HepG2 (cell line): ENCODE measurements around the gene WNT5B. TPM values are rescaled to one million over a fixed set of nuclear protein-coding genes. Genes with fewer than 3 reads are reported as not detected.

ENCODE experiments used
- ARID4A ChIP-seq: sonication (generic); formaldehyde crosslinking; IDR thresholded peaks from 2 replicates; pipeline ENCODE4 v1.5.0; 2020; ENCODE audit warnings: mild to moderate bottlenecking, missing genetic modification reagents, borderline replicate concordance
- KDM5B ChIP-seq: sonication (generic); formaldehyde crosslinking; IDR thresholded peaks from 2 replicates; pipeline ENCODE4 v1.4.0; 2020; ENCODE audit warnings: missing genetic modification reagents, mild to moderate bottlenecking, borderline replicate concordance
- NONO ChIP-seq, 2 experiments: fragments of 450-650 bp in 1 of 2; sonication (generic) in 1 of 2; formaldehyde crosslinking in 1 of 2; IDR thresholded peaks in 1 of 2; conservative IDR thresholded peaks in 1 of 2; 2 replicates each; pipeline versions ENCODE4 v1.6.1 to v1.8.0; 2017 to 2022; ENCODE audit warnings: mild to moderate bottlenecking in 1 of 2, missing genetic modification reagents in 1 of 2, moderate library complexity in 1 of 2
- NR0B2 ChIP-seq: sonication (generic); formaldehyde crosslinking; IDR thresholded peaks from 2 replicates; pipeline ENCODE4 v1.4.0; 2020; ENCODE audit warnings: mild to moderate bottlenecking, missing genetic modification reagents
- TBX2 ChIP-seq: sonication (generic); formaldehyde crosslinking; IDR thresholded peaks from 2 replicates; pipeline ENCODE4 v1.5.0; 2020; ENCODE audit warnings: missing genetic modification reagents, mild to moderate bottlenecking, borderline replicate concordance
- ZNF318 ChIP-seq: sonication (generic); formaldehyde crosslinking; IDR thresholded peaks from 2 replicates; pipeline ENCODE4 v1.4.0; 2020; ENCODE audit warnings: mild to moderate bottlenecking, missing genetic modification reagents
- ZNF691 ChIP-seq: sonication (generic); formaldehyde crosslinking; IDR thresholded peaks from 2 replicates; pipeline ENCODE4 v1.4.0; 2020; ENCODE audit warnings: missing genetic modification reagents, low read depth, mild to moderate bottlenecking, borderline replicate concordance
- ZNF709 ChIP-seq: sonication (generic); formaldehyde crosslinking; IDR thresholded peaks from 2 replicates; pipeline ENCODE4 v1.5.0; 2020; ENCODE audit warnings: mild to moderate bottlenecking, missing genetic modification reagents
- ZSCAN31 ChIP-seq: sonication (generic); formaldehyde crosslinking; IDR thresholded peaks from 2 replicates; pipeline ENCODE4 v1.5.0; 2020; ENCODE audit warnings: low read depth, mild to moderate bottlenecking, missing genetic modification reagents
- polyA plus RNA-seq, 8 experiments: library from polyadenylated mRNA; depleted of rRNA in 3 of 8; stranded (reverse) in 7 of 8; unstranded in 1 of 8; fragments of >200 nt; fragmentation: Illumina TruSeq in 4 of 8; extraction: Trizol in 4 of 8; gene quantifications; 2 replicates each; pipeline versions ENCODE4 v1.2.1 to v1.2.3, GENCODE V29; 2011 to 2016; ENCODE audit warnings: low read depth in 4 of 8, missing spikeins in 1 of 8, mixed read lengths in 1 of 8; ENCODE audit not compliant: insufficient read depth in 1 of 8
- total RNA-seq, 5 experiments: library from RNA; depleted of rRNA; stranded (reverse); fragments of >200 nt; fragmentation: Illumina TruSeq; extraction: Trizol; gene quantifications; 2 replicates each; pipeline ENCODE4 v1.2.3, GENCODE V29; 2016; ENCODE audit warnings: low read depth in 1 of 5
- TF ChIP-seq, protein P1 (sequence below): sonication (generic); formaldehyde crosslinking; IDR thresholded peaks from 2 replicates; pipeline ENCODE4 v1.5.0; 2020; ENCODE audit warnings: mild to moderate bottlenecking, missing genetic modification reagents

WNT5B gene
- total and polyA plus RNA-seq, 2 of the 13 experiments (the other 11 are each of a cell fraction or from before 2014, with no cell fraction given) = 0.04 TPM; not detected in 1

DNA sequence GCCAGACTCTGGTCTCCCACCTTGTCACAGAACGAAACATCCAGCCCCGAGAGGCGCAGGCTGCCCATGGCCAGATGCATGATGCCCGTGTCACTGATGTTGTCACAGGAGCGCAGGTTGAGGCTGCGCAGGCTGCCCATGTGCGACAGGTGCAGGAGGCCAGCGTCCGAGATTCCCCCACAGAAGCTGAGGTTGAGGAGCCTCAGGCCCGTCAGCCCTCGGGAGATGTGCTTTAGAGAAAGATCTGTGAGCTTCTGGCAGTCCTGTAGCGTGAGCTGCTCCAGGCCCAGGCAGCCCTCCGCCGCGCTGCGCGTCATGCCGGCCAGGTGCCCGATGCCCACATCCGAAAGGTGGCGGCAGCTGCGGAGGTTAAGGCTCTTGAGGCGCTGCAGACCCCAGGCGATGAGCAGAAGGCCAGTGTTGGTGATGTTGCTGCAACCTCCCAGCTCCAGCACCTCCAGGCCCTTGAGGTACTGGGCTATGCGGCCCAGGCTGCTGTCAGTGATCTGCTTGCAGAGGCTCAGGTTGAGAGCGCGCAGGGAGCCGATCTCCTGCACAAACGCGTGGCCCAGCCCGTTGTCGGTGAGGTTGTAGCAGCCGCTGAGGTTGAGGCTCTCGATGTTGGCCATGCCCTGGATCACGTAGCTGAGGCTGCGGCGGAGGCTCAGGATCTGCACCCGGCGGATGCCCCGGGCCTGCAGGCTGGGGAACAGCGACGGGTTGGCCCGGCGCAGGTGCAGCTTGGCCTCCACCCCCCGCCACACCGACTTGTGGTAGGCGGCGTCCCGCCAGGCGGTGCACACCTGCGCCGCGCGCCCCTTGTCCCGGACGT lies 35.6 kb upstream of the WNT5B start (continued):
- TF ChIP-seq KDM5B (CRISPR knock-in tag) (peak; percentile 61; the same call in 1 of the 2 replicates), NR0B2 (CRISPR knock-in tag) (peak; percentile 45; the same call in 1 of the 2 replicates), ZSCAN31 (CRISPR knock-in tag) (no peak), NONO (IDR thresholded peaks at IDR 0.05) (no peak), NONO (CRISPR knock-in tag; conservative IDR thresholded peaks at IDR 0.05) (peak; percentile 54; the same call in 1 of the 2 replicates), ZNF318 (CRISPR knock-in tag) (0 out of 2 replicates have a peak, but pooled peaks have one; percentile 36), ARID4A (peak; percentile 59), ZNF691 (CRISPR knock-in tag) (peak; percentile 41; the same call in 1 of the 2 replicates), ZNF709 (CRISPR knock-in tag) (peak; percentile 78), TBX2 (peak; percentile 52; the same call in 1 of the 2 replicates)
- TF ChIP-seq, protein P1, sequence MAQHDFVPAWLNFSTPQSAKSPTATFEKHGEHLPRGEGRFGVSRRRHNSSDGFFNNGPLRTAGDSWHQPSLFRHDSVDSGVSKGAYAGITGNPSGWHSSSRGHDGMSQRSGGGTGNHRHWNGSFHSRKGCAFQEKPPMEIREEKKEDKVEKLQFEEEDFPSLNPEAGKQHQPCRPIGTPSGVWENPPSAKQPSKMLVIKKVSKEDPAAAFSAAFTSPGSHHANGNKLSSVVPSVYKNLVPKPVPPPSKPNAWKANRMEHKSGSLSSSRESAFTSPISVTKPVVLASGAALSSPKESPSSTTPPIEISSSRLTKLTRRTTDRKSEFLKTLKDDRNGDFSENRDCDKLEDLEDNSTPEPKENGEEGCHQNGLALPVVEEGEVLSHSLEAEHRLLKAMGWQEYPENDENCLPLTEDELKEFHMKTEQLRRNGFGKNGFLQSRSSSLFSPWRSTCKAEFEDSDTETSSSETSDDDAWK (CRISPR knock-in tag) = no peak
